Mesendoderm (in vitro differentiated cells): ENCODE data around the gene PRSS38.

Source experiments
- DNase-seq: peaks from one replicate; pipeline ENCODE4 v3.0.0; 2013
- H2AK5ac ChIP-seq: 2 replicates; pipeline ENCODE4 v1.6.1; 2013; ENCODE audit warnings: low read length, inconsistent platforms
- H2BK120ac ChIP-seq: 2 replicates; pipeline ENCODE4 v1.6.1; 2013; ENCODE audit warnings: low read depth, mild to moderate bottlenecking, low read length, moderate library complexity, mixed read lengths
- H2BK15ac ChIP-seq: replicated peaks from 2 replicates; pipeline ENCODE4 v1.6.1; 2013; ENCODE audit warnings: low read depth, mild to moderate bottlenecking, moderate library complexity
- H2BK5ac ChIP-seq: 2 replicates; pipeline ENCODE4 v1.6.1; 2013; ENCODE audit warnings: low read length, inconsistent platforms
- H3K18ac ChIP-seq: 2 replicates; pipeline ENCODE4 v1.6.1; 2013; ENCODE audit warnings: mild to moderate bottlenecking, low read length, mixed read lengths
- H3K23ac ChIP-seq: one replicate; pipeline ENCODE4 v1.6.1; 2013; ENCODE audit warnings: low read length
- H3K27ac ChIP-seq: 2 replicates; pipeline ENCODE4 v1.5.1; 2013; ENCODE audit warnings: low read depth, mild to moderate bottlenecking, inconsistent platforms, low read length, moderate library complexity
- H3K27me3 ChIP-seq: 2 replicates; pipeline ENCODE4 v1.6.1; 2013; ENCODE audit warnings: low read length, control low read depth, mild to moderate bottlenecking, inconsistent platforms; ENCODE audit not compliant: insufficient read depth, poor library complexity
- H3K36me3 ChIP-seq: 2 replicates; pipeline ENCODE4 v1.6.1; 2013; ENCODE audit warnings: low read length, inconsistent platforms; ENCODE audit not compliant: control insufficient read depth, insufficient read depth
- H3K4ac ChIP-seq: one replicate; pipeline ENCODE4 v1.6.1; 2013; ENCODE audit warnings: low read depth, mild to moderate bottlenecking, low read length, moderate library complexity
- H3K4me1 ChIP-seq: 2 replicates; pipeline ENCODE4 v1.6.1; 2013; ENCODE audit warnings: low read depth, low read length, inconsistent platforms; ENCODE audit not compliant: control insufficient read depth
- H3K4me2 ChIP-seq: 2 replicates; pipeline ENCODE4 v1.6.1; 2013; ENCODE audit warnings: low read length
- H3K4me3 ChIP-seq: 2 replicates; pipeline ENCODE4 v1.5.1; 2013; ENCODE audit warnings: mild to moderate bottlenecking, low read length
- H3K56ac ChIP-seq: one replicate; pipeline ENCODE4 v1.6.1; 2013; ENCODE audit warnings: low read length
- H3K79me1 ChIP-seq: 2 replicates; pipeline ENCODE4 v1.6.1; 2013; ENCODE audit warnings: low read length, inconsistent platforms
- H3K79me2 ChIP-seq: 2 replicates; pipeline ENCODE4 v1.6.1; 2013; ENCODE audit warnings: mild to moderate bottlenecking, low read length; ENCODE audit not compliant: control insufficient read depth, insufficient read depth
- H3K9ac ChIP-seq: 2 replicates; pipeline ENCODE4 v1.6.1; 2013; ENCODE audit warnings: low read length, inconsistent platforms
- H4K5ac ChIP-seq: one replicate; pipeline ENCODE4 v1.6.1; 2013; ENCODE audit warnings: low read length
- H4K8ac ChIP-seq: one replicate; pipeline ENCODE4 v1.6.1; 2013; ENCODE audit warnings: low read depth, mild to moderate bottlenecking, control low read depth, low read length, moderate library complexity
- WGBS: extraction: QIAGEN DNeasy Blood & Tissue Kit; methylation state at CpG from one replicate; pipeline ENCODE4 v1.1.7; 2013; ENCODE audit warnings: low lambda C conversion rate, missing lambda C conversion rate; ENCODE audit not compliant: insufficient coverage; ENCODE audit errors: extremely low coverage; 5-methylcytosine and 5-hydroxymethylcytosine counted together

Gene PRSS38

DNA sequence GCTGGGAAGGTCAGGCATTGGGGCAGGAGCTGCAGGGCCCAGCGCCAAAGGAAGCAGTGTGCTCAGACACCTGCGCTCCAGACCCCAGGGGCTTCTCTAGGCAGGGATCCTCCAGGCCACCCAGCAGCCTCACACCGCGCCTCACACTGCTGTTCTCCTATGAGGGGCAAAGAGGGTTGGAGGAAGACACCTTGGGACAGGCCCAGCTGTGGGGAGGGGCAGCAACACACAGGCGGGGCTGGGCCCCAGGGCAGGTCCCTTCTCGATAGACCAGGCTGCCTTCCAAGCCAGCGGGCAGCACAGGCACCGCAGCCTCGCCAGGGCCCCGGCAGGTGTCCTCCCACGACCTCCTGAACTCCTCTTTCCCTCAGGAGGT lies 20.7 kb upstream of the PRSS38 start:
- no peak overlapping the region for H2BK15ac ChIP-seq
- H3K27me3 ChIP-seq = no peaks in the 10 kb centered on the region
- H3K79me2 ChIP-seq = no peaks in the 10 kb centered on the region
- peak overlapping the region; percentile 90 for H2AK5ac ChIP-seq
- H4K5ac ChIP-seq = no peak overlapping the region
- H3K4me1 ChIP-seq = no peaks in the 10 kb centered on the region
- no peak overlapping the region for H3K23ac ChIP-seq
- H4K8ac ChIP-seq = no peak overlapping the region
- H2BK5ac ChIP-seq = no peak overlapping the region
- H2BK120ac ChIP-seq = no peak overlapping the region
- no peak overlapping the region for H3K9ac ChIP-seq
- peak overlapping the region; percentile 17 for H3K56ac ChIP-seq
- no peak overlapping the region for H3K4ac ChIP-seq
- DNase-seq = peak; percentile 3
- H3K4me3 ChIP-seq = no peak overlapping the region
- WGBS = no CpG with 5 or more reads among the region's 11 CpGs
- H3K4me2 ChIP-seq = no peak overlapping the region
- no peak overlapping the region for H3K18ac ChIP-seq
- H3K36me3 ChIP-seq = no peaks in the 10 kb centered on the region
- no peaks in the 10 kb centered on the region for H3K79me1 ChIP-seq
- H3K27ac ChIP-seq = no peak overlapping the region

DNA sequence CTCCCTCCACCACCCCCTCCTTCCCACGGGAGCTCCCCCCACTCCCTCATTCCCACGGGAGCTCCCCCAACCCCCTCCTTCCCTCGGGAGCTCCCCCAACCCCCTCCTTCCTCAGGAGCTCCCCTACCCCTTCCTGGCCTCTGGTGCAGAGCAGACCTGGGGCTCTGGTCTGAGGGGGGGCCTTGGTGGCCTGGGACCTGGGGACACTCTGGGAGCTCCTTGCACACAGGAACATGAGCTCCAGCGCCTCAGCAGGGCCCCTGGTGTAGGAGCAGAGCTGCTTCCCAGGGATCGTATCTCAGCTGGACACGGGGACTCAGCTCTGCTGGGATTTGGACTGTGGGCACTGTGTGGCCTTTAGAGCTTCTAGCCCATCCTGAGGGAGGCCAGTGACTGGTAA lies 19.7 kb upstream of the PRSS38 start:
- DNase-seq = no peak
- Histone ChIP-seq H4K8ac (no peak overlapping the region), H3K4me3 (no peak overlapping the region), H3K27ac (no peak overlapping the region), H3K23ac (no peak overlapping the region), H3K4me1 (no peaks in the 10 kb centered on the region), H3K27me3 (no peaks in the 10 kb centered on the region), H3K79me2 (no peaks in the 10 kb centered on the region), H3K4me2 (no peak overlapping the region), H2BK15ac (no peak overlapping the region), H2BK5ac (no peak overlapping the region), H3K56ac (no peak overlapping the region), H3K79me1 (no peaks in the 10 kb centered on the region), H3K36me3 (no peaks in the 10 kb centered on the region), H3K4ac (no peak overlapping the region), H4K5ac (no peak overlapping the region), H2AK5ac (no peak overlapping the region), H3K18ac (no peak overlapping the region), H2BK120ac (no peak overlapping the region), H3K9ac (no peak overlapping the region)
- no CpG with 5 or more reads among the region's 6 CpGs for whole genome bisulfite sequencing

DNA sequence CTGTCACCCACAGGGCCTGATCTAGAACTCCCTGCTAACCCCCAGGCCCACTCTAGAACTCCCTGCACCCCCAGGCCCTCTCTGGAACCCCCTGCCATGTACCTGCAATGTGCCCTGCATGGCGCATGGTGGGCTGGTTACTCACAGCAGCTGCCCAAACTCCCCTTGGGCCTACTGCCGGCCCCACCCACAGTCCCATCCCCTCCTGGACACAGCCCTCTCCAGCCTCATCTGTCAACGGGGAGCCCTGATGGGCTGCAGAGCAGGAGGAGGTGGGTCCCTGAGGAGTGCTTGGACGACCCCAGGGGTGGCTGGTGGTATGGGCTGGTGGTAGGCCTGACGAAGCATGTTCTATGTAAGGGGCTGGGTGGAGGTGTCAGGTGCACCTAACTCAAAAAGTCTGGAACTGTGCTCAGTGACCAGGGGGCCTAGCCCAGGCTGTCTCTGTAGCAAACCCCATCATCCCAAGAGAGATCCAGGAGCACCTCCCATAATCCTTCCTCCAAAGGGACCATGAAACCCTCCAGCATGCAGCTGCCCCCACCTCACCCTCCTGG lies 19.0 kb upstream of the PRSS38 start:
- no CpG with 5 or more reads among the region's 5 CpGs for WGBS
- H2BK5ac ChIP-seq = no peak overlapping the region
- H3K18ac ChIP-seq = no peak overlapping the region

DNA sequence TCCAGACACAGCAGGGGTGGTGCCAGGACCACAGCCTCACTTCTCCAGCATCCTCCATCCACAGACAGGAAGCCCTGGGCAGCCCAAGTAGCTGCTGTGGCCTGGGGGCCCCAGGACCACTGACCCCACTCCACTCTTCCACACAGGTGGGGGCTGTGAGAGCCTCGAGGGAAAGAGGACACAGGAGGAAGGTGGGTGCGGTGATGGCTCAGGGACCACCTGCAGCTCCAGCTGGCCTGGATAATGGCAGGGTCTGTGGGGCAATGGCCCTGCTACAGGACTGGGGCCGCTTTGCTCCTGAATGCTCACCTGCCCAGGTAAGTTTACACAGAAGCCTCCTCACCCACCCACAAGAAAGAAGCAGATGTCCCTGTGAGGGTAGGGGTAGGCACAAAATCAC lies 18.3 kb upstream of the PRSS38 start:
- no peak overlapping the region for H3K23ac ChIP-seq
- no peaks in the 10 kb centered on the region for H3K79me2 ChIP-seq
- no peak overlapping the region for H2BK120ac ChIP-seq
- no peak overlapping the region for H3K56ac ChIP-seq
- H3K79me1 ChIP-seq = no peaks in the 10 kb centered on the region
- H2BK5ac ChIP-seq = no peak overlapping the region
- no CpG with 5 or more reads among the region's 3 CpGs for WGBS
- H3K27ac ChIP-seq = no peak overlapping the region
- H3K27me3 ChIP-seq = no peaks in the 10 kb centered on the region
- H4K5ac ChIP-seq = no peak overlapping the region
- H4K8ac ChIP-seq = no peak overlapping the region
- no peak overlapping the region for H3K4ac ChIP-seq
- H2BK15ac ChIP-seq = no peak overlapping the region
- no peak overlapping the region for H3K18ac ChIP-seq
- no peak overlapping the region for H3K9ac ChIP-seq
- H3K36me3 ChIP-seq = no peaks in the 10 kb centered on the region
- no peak overlapping the region for H3K4me2 ChIP-seq
- no peak for DNase-seq
- H3K4me1 ChIP-seq = no peaks in the 10 kb centered on the region
- no peak overlapping the region for H2AK5ac ChIP-seq
- no peak overlapping the region for H3K4me3 ChIP-seq

More for the DNA sequence above, 19.0 kb upstream of the PRSS38 start:
- H3K4me3 ChIP-seq = no peak overlapping the region
- H3K4me1 ChIP-seq = no peaks in the 10 kb centered on the region
- no peak overlapping the region for H3K4me2 ChIP-seq
- H3K4ac ChIP-seq = no peak overlapping the region
- no peak overlapping the region for H3K9ac ChIP-seq
- H2BK120ac ChIP-seq = no peak overlapping the region
- H2BK15ac ChIP-seq = no peak overlapping the region
- H3K27ac ChIP-seq = no peak overlapping the region
- H3K27me3 ChIP-seq = no peaks in the 10 kb centered on the region
- no peak overlapping the region for H3K23ac ChIP-seq
- no peaks in the 10 kb centered on the region for H3K79me1 ChIP-seq
- DNase-seq = no peak
- H3K36me3 ChIP-seq = no peaks in the 10 kb centered on the region
- no peak overlapping the region for H2AK5ac ChIP-seq
- no peak overlapping the region for H3K56ac ChIP-seq
- H4K8ac ChIP-seq = no peak overlapping the region
- H3K79me2 ChIP-seq = no peaks in the 10 kb centered on the region
- H4K5ac ChIP-seq = no peak overlapping the region

DNA sequence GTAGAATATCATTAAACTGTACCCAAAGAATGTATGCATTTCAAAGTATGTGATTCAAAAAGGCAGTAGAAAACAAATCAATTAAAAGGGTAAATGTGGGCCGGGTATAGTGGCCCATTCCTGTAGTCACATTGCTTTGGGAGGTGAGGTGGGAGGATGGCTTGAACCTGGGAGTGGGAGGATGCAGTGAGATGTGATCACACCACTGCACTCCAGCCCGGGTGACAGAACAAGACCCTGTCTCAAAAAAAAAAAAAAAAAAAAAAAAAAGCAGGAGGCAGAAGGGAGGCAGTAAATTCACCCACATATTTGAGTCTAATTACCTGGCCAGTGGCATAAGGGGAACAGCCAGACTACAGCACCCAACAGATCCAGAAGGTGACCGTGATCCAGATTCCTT lies 17.9 kb upstream of the PRSS38 start:
- Histone ChIP-seq H2BK15ac (no peak overlapping the region), H3K56ac (no peak overlapping the region), H3K4me2 (no peak overlapping the region), H3K79me2 (no peaks in the 10 kb centered on the region), H3K4ac (no peak overlapping the region), H2BK120ac (no peak overlapping the region), H3K27me3 (no peaks in the 10 kb centered on the region), H3K4me1 (no peaks in the 10 kb centered on the region), H2AK5ac (no peak overlapping the region), H3K9ac (no peak overlapping the region), H3K18ac (no peak overlapping the region), H3K27ac (no peak overlapping the region), H4K8ac (no peak overlapping the region), H3K4me3 (no peak overlapping the region), H3K79me1 (no peaks in the 10 kb centered on the region), H3K36me3 (no peaks in the 10 kb centered on the region), H3K23ac (no peak overlapping the region), H2BK5ac (no peak overlapping the region), H4K5ac (no peak overlapping the region)
- DNase-seq = no peak
- WGBS = no CpG with 5 or more reads among the region's 3 CpGs

DNA sequence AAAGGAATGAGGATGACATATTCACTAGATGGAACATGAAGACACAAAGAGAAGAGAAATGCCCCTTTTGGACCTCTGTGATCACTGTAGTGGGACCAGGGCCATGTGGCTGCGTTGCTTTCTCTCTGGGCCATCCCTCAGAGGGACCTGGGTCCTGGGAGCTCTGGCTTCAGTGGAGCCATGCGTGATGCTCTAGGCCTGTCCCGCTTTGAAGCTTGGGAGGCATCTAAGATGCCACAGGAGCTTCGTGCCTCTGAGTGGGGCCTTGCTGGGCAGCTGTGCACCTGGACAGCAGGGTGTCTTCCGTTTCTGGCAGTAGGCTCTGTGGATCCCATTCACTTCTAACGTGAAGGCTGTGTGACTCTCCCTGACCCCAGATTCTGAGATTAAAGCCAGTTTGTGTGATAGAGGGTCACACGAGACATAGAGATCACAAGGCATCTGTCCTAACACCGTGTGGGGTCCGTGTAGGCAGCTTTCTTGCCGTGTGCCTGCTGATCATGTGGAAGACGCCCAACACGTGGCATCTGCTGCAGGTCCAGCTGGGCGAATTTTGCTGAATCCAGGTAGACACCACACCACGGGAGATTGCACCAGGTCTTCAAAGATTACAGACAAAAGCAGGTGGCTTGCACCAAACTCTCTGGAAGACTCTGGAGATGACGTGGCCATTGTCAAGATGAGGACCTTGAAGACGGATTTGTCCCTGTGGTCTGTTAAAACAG lies 17.2 kb upstream of the PRSS38 start:
- Histone ChIP-seq H3K79me1 (no peaks in the 10 kb centered on the region), H3K36me3 (no peaks in the 10 kb centered on the region), H2BK120ac (no peak overlapping the region), H4K5ac (no peak overlapping the region), H3K4me2 (no peak overlapping the region), H3K23ac (no peak overlapping the region), H4K8ac (no peak overlapping the region), H3K79me2 (no peaks in the 10 kb centered on the region), H3K4ac (no peak overlapping the region), H3K9ac (no peak overlapping the region), H3K4me3 (no peak overlapping the region), H3K4me1 (no peaks in the 10 kb centered on the region), H3K56ac (no peak overlapping the region), H2BK15ac (no peak overlapping the region), H2AK5ac (no peak overlapping the region), H2BK5ac (no peak overlapping the region), H3K18ac (no peak overlapping the region), H3K27ac (no peak overlapping the region), H3K27me3 (no peaks in the 10 kb centered on the region)
- DNase-seq = no peak
- no CpG with 5 or more reads among the region's 16 CpGs for WGBS
